Cardiac muscle cell (in vitro differentiated cells and primary cell): Measurements from ENCODE around the gene TRIM38. TPM values are rescaled to one million over a fixed set of nuclear protein-coding genes. Genes with fewer than 3 reads are reported as not detected.

Source experiments
- DNase-seq, 2 donors: peaks; one replicate each; pipeline versions ENCODE4 v3.0.0 to v3.0.0-alpha.2; 2010 to 2017; ENCODE audit warnings: low read depth in 1 of 2, low spot score in 1 of 2
- H3K27ac ChIP-seq: fragments of 200-600 bp; sonication (generic); 2 replicates; pipeline ENCODE4 v1.5.1; 2016
- H3K27me3 ChIP-seq: fragments of 200-600 bp; sonication (generic); 2 replicates; pipeline ENCODE4 v1.6.0; 2016; ENCODE audit warnings: control low read depth
- H3K36me3 ChIP-seq: fragments of 200-600 bp; sonication (generic); 2 replicates; pipeline ENCODE4 v1.5.1; 2016; ENCODE audit warnings: control low read depth
- H3K4me1 ChIP-seq: fragments of 200-600 bp; sonication (generic); 2 replicates; pipeline ENCODE4 v1.8.1; 2017; ENCODE audit warnings: low read depth, mild to moderate bottlenecking, mixed run types
- H3K4me3 ChIP-seq: fragments of 200-600 bp; sonication (generic); 2 replicates; pipeline ENCODE4 v1.5.1; 2016; ENCODE audit warnings: mild to moderate bottlenecking
- H3K9me3 ChIP-seq: fragments of 200-600 bp; sonication (generic); 2 replicates; pipeline ENCODE4 v1.5.1; 2017; ENCODE audit warnings: low read depth, mild to moderate bottlenecking, control low read depth
- CTCF ChIP-seq: IDR thresholded peaks from 2 replicates; pipeline ENCODE4 v1.5.1; 2012; ENCODE audit warnings: low read depth, mild to moderate bottlenecking, low read length
- polyA plus RNA-seq: library from polyadenylated mRNA; unstranded; fragments of >200 nt; fragmentation: Nextera tagmentation; extraction: Ambion mirVana; gene quantifications from 2 replicates; pipeline ENCODE4 v1.2.1, GENCODE V29; 2016
- total RNA-seq: library from RNA; depleted of rRNA; stranded (reverse); fragments of >200 nt; gene quantifications from 2 replicates; pipeline ENCODE4 v1.2.3, GENCODE V29; 2016

TRIM38 gene
- total and polyA plus RNA-seq, 2 experiments from 2014 or later, result 0.05 to 0.12 TPM

- Histone ChIP-seq H3K27me3 (no peaks in the 10 kb centered on the region), H3K9me3 (no peaks in the 10 kb centered on the region), H3K4me3 (peak overlapping the region; percentile 47), H3K4me1 (peaks cover 16% of the 10 kb centered on the region), H3K36me3 (no peaks in the 10 kb centered on the region), H3K27ac (peak overlapping the region; percentile 93)
- TF ChIP-seq CTCF, result no peak
- DNase-seq, result no peak
Measured at GRCh38 chr6:26033941-26034354, 71.3 kb downstream of the TRIM38 start.

DNA sequence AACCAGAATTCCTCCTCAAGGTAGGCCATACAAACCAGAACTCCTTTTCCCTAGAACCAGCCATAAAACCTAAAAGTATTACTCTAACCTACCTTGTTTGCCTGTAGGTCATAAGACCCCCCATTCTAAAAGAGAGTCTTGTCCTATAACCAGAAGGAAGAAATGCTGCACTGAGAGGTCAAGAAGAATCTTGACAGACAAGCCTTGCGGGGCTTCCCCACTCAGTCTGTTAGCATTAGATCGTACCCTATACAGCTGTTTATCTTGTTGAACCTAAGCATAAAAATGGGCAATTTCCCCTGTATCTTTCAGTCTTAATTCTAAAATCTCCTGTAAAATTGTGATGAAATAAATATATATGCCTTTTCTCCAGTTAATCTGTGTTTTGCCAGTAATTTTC is 72.3 kb downstream of the TRIM38 start:
- no peak for TF ChIP-seq CTCF
- no peak overlapping the region for H3K4me3 ChIP-seq
- H3K36me3 ChIP-seq, result no peaks in the 10 kb centered on the region
- H3K27ac ChIP-seq, result no peak overlapping the region
- H3K4me1 ChIP-seq, result peaks cover 6% of the 10 kb centered on the region
- H3K27me3 ChIP-seq, result no peaks in the 10 kb centered on the region
- H3K9me3 ChIP-seq, result no peaks in the 10 kb centered on the region
- DNase-seq, result no peak

Other genes starting within 250 kb of the TRIM38 start
- gene SLC17A4, start 208.1 kb upstream of the TRIM38 start, total RNA-seq, result not detected in 2 replicates
- not detected in 2 replicates for gene SLC17A4, start 208.1 kb upstream of the TRIM38 start, polyA plus RNA-seq
- not detected in 2 replicates for gene SLC17A1, start 130.8 kb upstream of the TRIM38 start, total RNA-seq
- gene SLC17A1, start 130.8 kb upstream of the TRIM38 start, polyA plus RNA-seq, result not detected in 2 replicates
- gene SLC17A3, start 88.6 kb upstream of the TRIM38 start, total RNA-seq, result not detected in 2 replicates
- not detected in 2 replicates for gene SLC17A3, start 88.6 kb upstream of the TRIM38 start, polyA plus RNA-seq
- gene SLC17A2, start 32.1 kb upstream of the TRIM38 start, total RNA-seq, result not detected in 2 replicates
- gene SLC17A2, start 32.1 kb upstream of the TRIM38 start, polyA plus RNA-seq, result not detected in 2 replicates
- gene HFE, start 124.6 kb downstream of the TRIM38 start, total RNA-seq, result 0.66 and 0.99 TPM in 2 replicates
- 0.28 and 1.3 TPM in 2 replicates for gene HFE, start 124.6 kb downstream of the TRIM38 start, polyA plus RNA-seq